Hepatocyte (in vitro differentiated cells): Measurements from ENCODE around the gene DVL2.

Experiments
- CTCF ChIP-seq: fragments of 200-600 bp; sonication (generic); IDR thresholded peaks from 2 replicates; pipeline ENCODE4 v1.5.1; 2016; ENCODE audit warnings: antibody characterized with exemption, mild to moderate bottlenecking; ENCODE audit not compliant: poor library complexity
- EZH2 ChIP-seq: fragments of 200-600 bp; sonication (generic); IDR thresholded peaks from 2 replicates; pipeline ENCODE4 v1.6.1; 2016; ENCODE audit warnings: antibody characterized with exemption, mild to moderate bottlenecking, borderline replicate concordance

GRCh38 chr17:7205561-7205960 lies 28.8 kb downstream of the DVL2 start:
- TF ChIP-seq CTCF = no peak
- TF ChIP-seq EZH2 = no peak
